Ectodermal cell (in vitro differentiated cells): Measurements from ENCODE around the gene UQCR11.

Source experiments
- H3K27ac ChIP-seq: 2 replicates; pipeline ENCODE4 v1.7.0; 2013; ENCODE audit warnings: mild to moderate bottlenecking, low read depth, low read length; ENCODE audit not compliant: insufficient read depth, poor library complexity, severe bottlenecking
- H3K27me3 ChIP-seq: 2 replicates; pipeline ENCODE4 v1.7.0; 2013; ENCODE audit warnings: mild to moderate bottlenecking, low read length; ENCODE audit not compliant: insufficient read depth, control insufficient read depth, poor library complexity, severe bottlenecking
- H3K36me3 ChIP-seq: one replicate; pipeline ENCODE4 v1.7.0; 2013; ENCODE audit warnings: low read length; ENCODE audit not compliant: control insufficient read depth, insufficient read depth
- H3K4me1 ChIP-seq: one replicate; pipeline ENCODE4 v1.7.0; 2013; ENCODE audit warnings: low read length; ENCODE audit not compliant: control insufficient read depth, insufficient read depth
- H3K4me3 ChIP-seq: 2 replicates; pipeline ENCODE4 v1.7.0; 2013; ENCODE audit warnings: low read depth, low read length, control low read depth; ENCODE audit not compliant: insufficient read depth
- H3K9me3 ChIP-seq: 2 replicates; pipeline ENCODE4 v1.7.0; 2013; ENCODE audit warnings: mild to moderate bottlenecking, low read length, moderate library complexity; ENCODE audit not compliant: control insufficient read depth
- WGBS, 2 experiments: methylation state at CpG; one replicate each; pipeline ENCODE4 v1.1.7; 2013; ENCODE audit warnings: missing lambda C conversion rate in 2 of 2; 5-methylcytosine and 5-hydroxymethylcytosine counted together

The UQCR11 gene

GRCh38 chr19:1608359-1609102 is 3.3 kb upstream of the UQCR11 start:
- Histone ChIP-seq H3K27ac (no peak overlapping the region), H3K36me3 (peaks cover 23% of the 10 kb centered on the region), H3K4me1 (no peaks in the 10 kb centered on the region), H3K4me3 (no peak overlapping the region), H3K27me3 (no peaks in the 10 kb centered on the region), H3K9me3 (no peaks in the 10 kb centered on the region)
- WGBS, 2 experiments: 92 to 94% methylated on average over 23 of the region's 23 CpGs

DNA sequence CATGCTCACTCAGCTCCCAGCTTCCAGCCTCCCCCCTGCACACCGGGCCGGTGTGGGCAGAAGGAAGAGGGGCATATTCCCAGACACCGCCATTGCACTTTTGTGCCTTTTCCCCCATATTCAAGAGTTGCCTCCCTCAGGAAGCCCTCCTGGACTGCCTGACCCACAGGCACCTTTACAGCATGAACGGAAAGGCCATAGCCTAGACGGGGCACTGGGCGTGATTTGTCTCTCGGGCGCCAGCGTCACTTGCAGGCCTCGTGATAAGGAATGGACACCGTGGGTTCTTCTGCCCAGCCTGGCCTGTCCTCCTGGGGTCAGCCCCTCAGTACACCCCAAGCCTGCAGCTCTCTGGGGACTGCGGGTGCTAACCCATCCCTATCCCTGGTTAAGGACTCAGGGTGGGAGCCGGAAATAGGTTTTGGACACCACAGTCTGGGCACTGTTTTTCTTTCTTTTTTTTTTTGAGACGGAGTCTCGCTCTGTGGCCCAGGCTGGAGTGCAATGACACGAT is 933 bp upstream of the UQCR11 start:
- no peaks in the 10 kb centered on the region for H3K27me3 ChIP-seq
- peak overlapping the region; percentile 84 for H3K4me3 ChIP-seq
- no peaks in the 10 kb centered on the region for H3K4me1 ChIP-seq
- peaks cover 5% of the 10 kb centered on the region for H3K36me3 ChIP-seq
- no peaks in the 10 kb centered on the region for H3K9me3 ChIP-seq
- H3K27ac ChIP-seq: peak overlapping the region; percentile 96
- WGBS, 2 experiments: 56 to 58% methylated on average over 16 of the region's 16 CpGs

- Histone ChIP-seq H3K4me1 (no peaks in the 10 kb centered on the region), H3K4me3 (no peak overlapping the region), H3K9me3 (no peaks in the 10 kb centered on the region), H3K27me3 (no peaks in the 10 kb centered on the region), H3K27ac (no peak overlapping the region), H3K36me3 (peaks cover 8% of the 10 kb centered on the region)
- WGBS, 2 experiments: 95 to 97% methylated on average over 19 to 21 of the region's 21 CpGs
These were observed 3.1 kb downstream of the UQCR11 start for GRCh38 chr19:1602091-1602707.

GRCh38 chr19:1601613-1602064 is 3.6 kb downstream of the UQCR11 start:
- Histone ChIP-seq H3K4me1 (no peaks in the 10 kb centered on the region), H3K9me3 (no peaks in the 10 kb centered on the region), H3K27ac (no peak overlapping the region), H3K36me3 (peaks cover 11% of the 10 kb centered on the region), H3K27me3 (no peaks in the 10 kb centered on the region), H3K4me3 (no peak overlapping the region)
- WGBS, 2 experiments: 92 to 94% methylated on average over 14 of the region's 14 CpGs

- H3K27me3 ChIP-seq: no peaks in the 10 kb centered on the region
- H3K9me3 ChIP-seq: no peaks in the 10 kb centered on the region
- 95 to 97% methylated on average over 15 of the region's 15 CpGs for WGBS, 2 experiments
- H3K36me3 ChIP-seq: peaks cover 11% of the 10 kb centered on the region
- no peaks in the 10 kb centered on the region for H3K4me1 ChIP-seq
- H3K27ac ChIP-seq: no peak overlapping the region
- no peak overlapping the region for H3K4me3 ChIP-seq
These were observed 5.8 kb downstream of the UQCR11 start for GRCh38 chr19:1599460-1599846.

DNA sequence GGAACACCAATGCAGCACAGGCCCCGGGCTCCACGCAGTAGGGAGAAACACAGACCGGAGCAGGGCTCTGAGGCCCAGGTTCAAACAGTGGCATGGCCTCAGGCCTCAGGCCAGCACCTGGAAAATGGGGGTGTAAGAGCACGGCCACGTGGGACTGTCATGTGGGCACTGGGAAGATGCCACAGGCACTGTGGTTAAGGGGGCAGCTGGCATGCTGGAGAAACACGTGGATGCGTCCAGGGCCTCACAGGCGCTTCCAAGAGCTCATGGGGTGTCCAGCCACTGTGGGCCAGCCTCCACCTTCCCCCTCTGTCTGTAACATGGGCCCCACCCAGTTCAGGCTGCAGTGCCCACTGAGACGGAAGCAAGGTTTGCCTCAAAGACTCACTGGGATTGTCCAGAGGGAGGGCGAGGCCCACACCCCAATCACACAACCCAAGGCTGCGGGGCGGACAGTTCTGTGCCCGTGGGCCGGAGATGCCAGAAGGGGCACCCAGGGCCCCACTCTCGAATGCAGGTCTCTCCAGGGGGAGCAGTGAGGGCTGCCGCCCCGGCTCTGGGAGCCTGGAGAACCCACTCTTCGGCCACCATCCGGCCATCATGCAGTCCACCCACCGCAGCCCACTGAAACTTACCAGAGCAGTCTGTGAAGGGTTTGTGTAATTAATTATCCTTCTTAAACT is 6.3 kb downstream of the UQCR11 start:
- WGBS, 2 experiments: 95 to 96% methylated on average over 20 of the region's 20 CpGs
- Histone ChIP-seq H3K4me1 (no peaks in the 10 kb centered on the region), H3K27ac (no peak overlapping the region), H3K36me3 (peaks cover 11% of the 10 kb centered on the region), H3K4me3 (no peak overlapping the region), H3K27me3 (no peaks in the 10 kb centered on the region), H3K9me3 (no peaks in the 10 kb centered on the region)

- Histone ChIP-seq H3K9me3 (no peaks in the 10 kb centered on the region), H3K27me3 (no peaks in the 10 kb centered on the region), H3K4me3 (peak overlapping the region; percentile 54), H3K27ac (no peak overlapping the region), H3K36me3 (peaks cover 11% of the 10 kb centered on the region), H3K4me1 (peaks cover 9% of the 10 kb centered on the region)
- WGBS, 2 experiments: 90 to 92% methylated on average over 10 of the region's 10 CpGs
These were observed 11.8 kb downstream of the UQCR11 start for GRCh38 chr19:1593501-1593772.

DNA sequence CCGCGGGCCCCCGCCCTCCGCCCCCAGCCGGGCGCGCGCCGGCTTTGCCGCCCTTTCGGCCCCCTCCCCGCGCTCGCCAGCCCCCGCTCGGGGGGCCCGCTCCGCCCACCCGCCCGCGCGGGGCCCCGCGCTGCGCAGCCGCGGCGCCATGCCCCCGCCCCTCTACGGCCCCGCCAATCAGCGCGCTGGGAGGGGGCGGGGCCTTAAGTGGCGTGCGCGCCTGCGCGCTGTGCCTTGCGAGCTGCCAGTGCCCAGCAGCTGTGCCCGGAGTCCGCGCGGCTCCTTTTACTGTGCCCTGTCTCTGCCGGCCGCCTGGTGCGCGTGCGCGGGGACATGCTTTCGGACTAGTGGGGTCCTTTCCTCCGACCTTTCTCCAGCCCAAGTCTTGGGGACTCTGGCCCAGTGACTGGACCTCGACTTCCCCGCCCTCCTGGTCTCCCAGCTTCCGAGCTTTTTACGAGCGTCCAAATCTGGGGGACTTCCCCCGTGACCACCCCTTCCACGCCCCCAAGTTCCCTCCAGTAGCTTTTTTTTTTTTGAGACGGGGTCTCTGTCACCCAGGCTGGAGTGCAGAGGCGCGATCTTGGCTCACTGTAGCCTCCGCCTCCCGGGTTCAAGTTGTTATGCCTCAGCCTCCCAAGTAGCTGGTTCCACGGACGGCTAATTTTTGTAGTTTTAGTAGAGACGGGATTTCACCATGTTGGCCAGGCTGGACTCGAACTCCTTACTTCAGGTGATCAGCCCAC is 12.3 kb downstream of the UQCR11 start, which contains the start of gene MBD3:
TSS of gene MBD3 (minus strand) at position 111 of the 746 bp plus-strand sequence. CDS start 234 bp downstream, outside the sequence.
- Histone ChIP-seq H3K27me3 (no peaks in the 10 kb centered on the region), H3K4me3 (peak within 1 kb of the TSS; percentile 98), H3K36me3 (peaks cover 10% of the 10 kb centered on the region), H3K27ac (peak within 1 kb of the TSS; percentile 99), H3K4me1 (peaks cover 9% of the 10 kb centered on the region), H3K9me3 (no peaks in the 10 kb centered on the region)
- 7% methylated on average over 68 of the region's 68 CpGs for WGBS, 2 experiments

DNA sequence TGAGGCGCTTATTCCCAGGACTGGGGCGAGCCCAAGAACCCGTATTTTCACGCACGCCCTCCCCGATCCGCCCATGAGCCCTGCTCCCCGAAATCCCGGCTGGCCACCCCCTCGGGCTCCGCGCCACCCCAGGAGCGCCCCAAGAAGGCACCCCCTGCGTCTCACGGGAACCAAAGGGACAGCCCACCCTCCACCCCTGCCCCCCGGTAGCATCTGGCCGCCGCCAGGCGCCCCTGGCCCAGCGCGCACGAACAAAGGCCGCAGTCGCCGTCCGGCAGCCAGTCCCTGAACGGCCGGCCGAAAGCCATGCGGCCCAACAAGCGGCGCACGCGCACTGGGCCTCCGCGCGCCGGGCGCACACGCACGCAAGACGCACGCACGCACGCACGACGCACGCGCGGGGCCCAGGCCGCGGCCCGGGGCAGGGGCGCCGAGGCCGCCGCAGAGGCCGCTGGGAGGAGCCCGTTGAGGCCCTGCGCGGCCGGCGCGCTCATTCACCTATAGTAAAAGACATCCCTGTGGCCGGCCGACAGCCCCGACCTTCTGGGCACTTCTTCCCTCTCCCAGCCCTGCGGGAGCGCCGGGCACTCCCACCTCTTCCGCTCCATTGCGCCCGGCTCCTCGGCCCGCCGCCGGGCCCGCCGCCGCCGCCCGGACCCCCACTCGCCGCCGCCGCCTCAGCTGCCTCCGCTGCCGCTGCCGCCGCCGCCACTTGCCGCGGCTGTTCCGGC is 13.1 kb downstream of the UQCR11 start:
- Histone ChIP-seq H3K36me3 (peaks cover 3% of the 10 kb centered on the region), H3K4me1 (peaks cover 9% of the 10 kb centered on the region), H3K9me3 (no peaks in the 10 kb centered on the region), H3K27me3 (no peaks in the 10 kb centered on the region), H3K4me3 (peak overlapping the region; percentile 98), H3K27ac (peak overlapping the region; percentile 99)
- 0% methylated on average over 94 of the region's 94 CpGs for WGBS, 2 experiments
